ENCODE data around the gene RND3.

The RND3 gene

GRCh38 chr2:150482667-150483400 is 4.6 kb downstream of the RND3 start:
- peak overlapping the region; percentile 98 for H3K4me3 ChIP-seq (ENCODE audit: low read depth, low read length)
- H3K27me3 ChIP-seq (ENCODE audit: insufficient read depth, low read length) = no peaks in the 10 kb centered on the region
- no peak overlapping the region for H2AFZ ChIP-seq (ENCODE audit: low read length, unreplicated experiment)
- H3K36me3 ChIP-seq (ENCODE audit: insufficient read depth, low read length) = peaks cover 56% of the 10 kb centered on the region
- peaks cover 62% of the 10 kb centered on the region for H3K4me1 ChIP-seq (ENCODE audit: control insufficient read depth, insufficient read depth, low read length, unreplicated experiment)
- H3K27ac ChIP-seq (ENCODE audit: low read depth, low read length) = peak overlapping the region; percentile 90
- H3K79me2 ChIP-seq (ENCODE audit: control insufficient read depth, insufficient read depth, low read length, unreplicated experiment) = peaks cover 94% of the 10 kb centered on the region

- Histone ChIP-seq H3K27ac (ENCODE audit: low read depth, low read length) (peak overlapping the region; percentile 72), H3K79me2 (ENCODE audit: control insufficient read depth, insufficient read depth, low read length, unreplicated experiment) (peaks cover 100% of the 10 kb centered on the region), H3K36me3 (ENCODE audit: insufficient read depth, low read length) (peaks cover 56% of the 10 kb centered on the region), H3K4me1 (ENCODE audit: control insufficient read depth, insufficient read depth, low read length, unreplicated experiment) (peaks cover 70% of the 10 kb centered on the region), H3K4me3 (ENCODE audit: low read depth, low read length) (peak overlapping the region; percentile 68), H3K27me3 (ENCODE audit: insufficient read depth, low read length) (no peaks in the 10 kb centered on the region), H2AFZ (ENCODE audit: low read length, unreplicated experiment) (no peak overlapping the region)
These were observed 5.4 kb downstream of the RND3 start for GRCh38 chr2:150482111-150482510.

GRCh38 chr2:150480971-150481830 is 6.3 kb downstream of the RND3 start:
- peaks cover 48% of the 10 kb centered on the region for H3K36me3 ChIP-seq (ENCODE audit: insufficient read depth, low read length)
- no peak overlapping the region for H2AFZ ChIP-seq (ENCODE audit: low read length, unreplicated experiment)
- peaks cover 100% of the 10 kb centered on the region for H3K79me2 ChIP-seq (ENCODE audit: control insufficient read depth, insufficient read depth, low read length, unreplicated experiment)
- H3K4me3 ChIP-seq (ENCODE audit: low read depth, low read length) = peak overlapping the region; percentile 68
- peaks cover 79% of the 10 kb centered on the region for H3K4me1 ChIP-seq (ENCODE audit: control insufficient read depth, insufficient read depth, low read length, unreplicated experiment)
- H3K27me3 ChIP-seq (ENCODE audit: insufficient read depth, low read length) = no peaks in the 10 kb centered on the region
- peak overlapping the region; percentile 72 for H3K27ac ChIP-seq (ENCODE audit: low read depth, low read length)

- H3K36me3 ChIP-seq (ENCODE audit: insufficient read depth, low read length) = peaks cover 49% of the 10 kb centered on the region
- H3K4me1 ChIP-seq (ENCODE audit: control insufficient read depth, insufficient read depth, low read length, unreplicated experiment) = peaks cover 88% of the 10 kb centered on the region
- peak overlapping the region; percentile 68 for H3K4me3 ChIP-seq (ENCODE audit: low read depth, low read length)
- H3K79me2 ChIP-seq (ENCODE audit: control insufficient read depth, insufficient read depth, low read length, unreplicated experiment) = peaks cover 100% of the 10 kb centered on the region
- H2AFZ ChIP-seq (ENCODE audit: low read length, unreplicated experiment) = no peak overlapping the region
- H3K27ac ChIP-seq (ENCODE audit: low read depth, low read length) = peak overlapping the region; percentile 72
- H3K27me3 ChIP-seq (ENCODE audit: insufficient read depth, low read length) = no peaks in the 10 kb centered on the region
These were observed 7.2 kb downstream of the RND3 start for GRCh38 chr2:150480241-150480640.

- Histone ChIP-seq H3K36me3 (ENCODE audit: insufficient read depth, low read length) (peaks cover 49% of the 10 kb centered on the region), H3K4me3 (ENCODE audit: low read depth, low read length) (peak overlapping the region; percentile 68), H3K4me1 (ENCODE audit: control insufficient read depth, insufficient read depth, low read length, unreplicated experiment) (peaks cover 98% of the 10 kb centered on the region), H3K27me3 (ENCODE audit: insufficient read depth, low read length) (no peaks in the 10 kb centered on the region), H3K27ac (ENCODE audit: low read depth, low read length) (peak overlapping the region; percentile 72), H3K79me2 (ENCODE audit: control insufficient read depth, insufficient read depth, low read length, unreplicated experiment) (peaks cover 100% of the 10 kb centered on the region), H2AFZ (ENCODE audit: low read length, unreplicated experiment) (no peak overlapping the region)
These were observed 8.2 kb downstream of the RND3 start for GRCh38 chr2:150479075-150479915.

- Histone ChIP-seq H3K27ac (ENCODE audit: low read depth, low read length) (peak overlapping the region; percentile 72), H3K4me1 (ENCODE audit: control insufficient read depth, insufficient read depth, low read length, unreplicated experiment) (peaks cover 99% of the 10 kb centered on the region), H3K36me3 (ENCODE audit: insufficient read depth, low read length) (peaks cover 48% of the 10 kb centered on the region), H2AFZ (ENCODE audit: low read length, unreplicated experiment) (no peak overlapping the region), H3K79me2 (ENCODE audit: control insufficient read depth, insufficient read depth, low read length, unreplicated experiment) (peaks cover 99% of the 10 kb centered on the region), H3K27me3 (ENCODE audit: insufficient read depth, low read length) (no peaks in the 10 kb centered on the region), H3K4me3 (ENCODE audit: low read depth, low read length) (peak overlapping the region; percentile 68)
These were observed 9.1 kb downstream of the RND3 start for GRCh38 chr2:150478200-150478974.

GRCh38 chr2:150477347-150477746 is 10.1 kb downstream of the RND3 start:
- H3K4me1 ChIP-seq (ENCODE audit: control insufficient read depth, insufficient read depth, low read length, unreplicated experiment) = peaks cover 100% of the 10 kb centered on the region
- no peaks in the 10 kb centered on the region for H3K27me3 ChIP-seq (ENCODE audit: insufficient read depth, low read length)
- H3K36me3 ChIP-seq (ENCODE audit: insufficient read depth, low read length) = peaks cover 47% of the 10 kb centered on the region
- H3K79me2 ChIP-seq (ENCODE audit: control insufficient read depth, insufficient read depth, low read length, unreplicated experiment) = peaks cover 93% of the 10 kb centered on the region
- H3K27ac ChIP-seq (ENCODE audit: low read depth, low read length) = peak overlapping the region; percentile 72
- peak overlapping the region; percentile 68 for H3K4me3 ChIP-seq (ENCODE audit: low read depth, low read length)
- no peak overlapping the region for H2AFZ ChIP-seq (ENCODE audit: low read length, unreplicated experiment)

GRCh38 chr2:150476809-150477302 is 10.6 kb downstream of the RND3 start:
- Histone ChIP-seq H3K79me2 (ENCODE audit: control insufficient read depth, insufficient read depth, low read length, unreplicated experiment) (peaks cover 93% of the 10 kb centered on the region), H3K4me1 (ENCODE audit: control insufficient read depth, insufficient read depth, low read length, unreplicated experiment) (peaks cover 100% of the 10 kb centered on the region), H2AFZ (ENCODE audit: low read length, unreplicated experiment) (no peak overlapping the region), H3K27ac (ENCODE audit: low read depth, low read length) (peak overlapping the region; percentile 72), H3K4me3 (ENCODE audit: low read depth, low read length) (peak overlapping the region; percentile 68), H3K27me3 (ENCODE audit: insufficient read depth, low read length) (no peaks in the 10 kb centered on the region), H3K36me3 (ENCODE audit: insufficient read depth, low read length) (peaks cover 52% of the 10 kb centered on the region)

- Histone ChIP-seq H3K79me2 (ENCODE audit: control insufficient read depth, insufficient read depth, low read length, unreplicated experiment) (peaks cover 93% of the 10 kb centered on the region), H3K4me3 (ENCODE audit: low read depth, low read length) (peak overlapping the region; percentile 68), H3K36me3 (ENCODE audit: insufficient read depth, low read length) (peaks cover 55% of the 10 kb centered on the region), H3K27ac (ENCODE audit: low read depth, low read length) (peak overlapping the region; percentile 72), H3K4me1 (ENCODE audit: control insufficient read depth, insufficient read depth, low read length, unreplicated experiment) (peaks cover 100% of the 10 kb centered on the region), H3K27me3 (ENCODE audit: insufficient read depth, low read length) (no peaks in the 10 kb centered on the region), H2AFZ (ENCODE audit: low read length, unreplicated experiment) (no peak overlapping the region)
These were observed 11.2 kb downstream of the RND3 start for GRCh38 chr2:150476286-150476685.

Measured in ACC112 (cell line).